ENCODE data around the gene NOS1AP. TPM values are rescaled to one million over a fixed set of nuclear protein-coding genes. Genes with fewer than 3 reads are reported as not detected.

NOS1AP gene
- total RNA-seq, 1 experiment from 2014 or later = 5.3 TPM

GRCh38 chr1:162383516-162383915 is 314.0 kb downstream of the NOS1AP start:
- no peak overlapping the region for H3K4me3 ChIP-seq (replicated peaks in 1 of 2; ENCODE audit: low read depth in 1 of 2, low read length in 2 of 2)
- no peak overlapping the region for H3K4me2 ChIP-seq (ENCODE audit: low read length)
- ChIA-PET POLR2A (no interaction called here), CTCF (no interaction called here), RAD21 (ENCODE audit: low non-redundant PET in 1 of 2, low total read pairs in 2 of 2, uncharacterized antibody in 2 of 2, unreplicated experiment in 2 of 2) (no interaction called here)
- no peaks in the 10 kb centered on the region for H3K27me3 ChIP-seq (ENCODE audit: insufficient read depth, low read length)
- no peak overlapping the region for H3K9ac ChIP-seq (ENCODE audit: low read length)
- TF ChIP-seq YY1 (IDR thresholded peaks at IDR 0.05; ENCODE audit: extremely low read depth, insufficient replicate concordance, low read depth, low read length) (no peak), CTCF (IDR thresholded peaks at IDR 0.05 in 2 of 3, conservative IDR thresholded peaks at IDR 0.05 in 1 of 3; ENCODE audit: borderline replicate concordance in 1 of 3, insufficient read depth in 1 of 3, low read depth in 2 of 3, low read length in 2 of 3) (no peak), MAX (IDR thresholded peaks at IDR 0.05) (no peak), FOSL1 (IDR thresholded peaks at IDR 0.05; ENCODE audit: low read depth) (no peak), EZH2phosphoT487 (IDR thresholded peaks at IDR 0.05; ENCODE audit: borderline replicate concordance) (no peak), REST (IDR thresholded peaks at IDR 0.05; ENCODE audit: low read depth) (no peak), RAD21 (IDR thresholded peaks at IDR 0.05; ENCODE audit: low read depth) (no peak), JUND (IDR thresholded peaks at IDR 0.05) (no peak), CBX3 (IDR thresholded peaks at IDR 0.05; ENCODE audit: low read depth) (no peak), TCF7L2 (IDR thresholded peaks at IDR 0.05; ENCODE audit: borderline replicate concordance, extremely low read depth, insufficient read depth, insufficient read length) (no peak), ZFX (IDR thresholded peaks at IDR 0.05) (no peak), CEBPB (IDR thresholded peaks at IDR 0.05; ENCODE audit: low read depth) (no peak), SP1 (IDR thresholded peaks at IDR 0.05; ENCODE audit: low read depth) (no peak), SIN3A (IDR thresholded peaks at IDR 0.05; ENCODE audit: low read depth) (no peak), EZH2 (IDR thresholded peaks at IDR 0.05) (no peak)
- TF ChIP-seq, protein P1, sequence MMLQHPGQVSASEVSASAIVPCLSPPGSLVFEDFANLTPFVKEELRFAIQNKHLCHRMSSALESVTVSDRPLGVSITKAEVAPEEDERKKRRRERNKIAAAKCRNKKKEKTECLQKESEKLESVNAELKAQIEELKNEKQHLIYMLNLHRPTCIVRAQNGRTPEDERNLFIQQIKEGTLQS (IDR thresholded peaks at IDR 0.05) = no peak
- TF ChIP-seq, protein P2, sequence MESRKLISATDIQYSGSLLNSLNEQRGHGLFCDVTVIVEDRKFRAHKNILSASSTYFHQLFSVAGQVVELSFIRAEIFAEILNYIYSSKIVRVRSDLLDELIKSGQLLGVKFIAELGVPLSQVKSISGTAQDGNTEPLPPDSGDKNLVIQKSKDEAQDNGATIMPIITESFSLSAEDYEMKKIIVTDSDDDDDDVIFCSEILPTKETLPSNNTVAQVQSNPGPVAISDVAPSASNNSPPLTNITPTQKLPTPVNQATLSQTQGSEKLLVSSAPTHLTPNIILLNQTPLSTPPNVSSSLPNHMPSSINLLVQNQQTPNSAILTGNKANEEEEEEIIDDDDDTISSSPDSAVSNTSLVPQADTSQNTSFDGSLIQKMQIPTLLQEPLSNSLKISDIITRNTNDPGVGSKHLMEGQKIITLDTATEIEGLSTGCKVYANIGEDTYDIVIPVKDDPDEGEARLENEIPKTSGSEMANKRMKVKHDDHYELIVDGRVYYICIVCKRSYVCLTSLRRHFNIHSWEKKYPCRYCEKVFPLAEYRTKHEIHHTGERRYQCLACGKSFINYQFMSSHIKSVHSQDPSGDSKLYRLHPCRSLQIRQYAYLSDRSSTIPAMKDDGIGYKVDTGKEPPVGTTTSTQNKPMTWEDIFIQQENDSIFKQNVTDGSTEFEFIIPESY (IDR thresholded peaks at IDR 0.05; ENCODE audit: extremely low read depth, insufficient replicate concordance, low read length) = no peak
- intact Hi-C loops (cut with micrococcal nuclease) = no loop called here
- no TSS peak for BruUV-seq (replicated peaks)
- no peaks in the 10 kb centered on the region for H4K20me1 ChIP-seq (ENCODE audit: insufficient read depth)
- no peaks in the 10 kb centered on the region for H3K36me3 ChIP-seq (ENCODE audit: control insufficient read depth in 1 of 2, insufficient read depth in 2 of 2, low read length in 2 of 2)
- ATAC-seq (no peak), DNase-seq (ENCODE audit: low read depth, low spot score) (no peak)
- H3K79me2 ChIP-seq (ENCODE audit: insufficient read depth, low read length) = no peaks in the 10 kb centered on the region
- H3K4me1 ChIP-seq (ENCODE audit: control insufficient read depth in 1 of 2, insufficient read depth in 2 of 2, low read length in 2 of 2) = peaks cover 23 to 30% of the 10 kb centered on the region in 2 experiments
- H3K27ac ChIP-seq (ENCODE audit: low read depth, low read length) = no peak overlapping the region
- H3K9me2 ChIP-seq (ENCODE audit: insufficient read depth) = no peaks in the 10 kb centered on the region
- H3K9me3 ChIP-seq (ENCODE audit: control insufficient read depth in 1 of 2, insufficient read depth in 1 of 2, low read depth in 1 of 2, low read length in 2 of 2) = no peaks in the 10 kb centered on the region
- H2AFZ ChIP-seq (ENCODE audit: low read depth, low read length, poor library complexity, severe bottlenecking) = no peak overlapping the region
